Smooth muscle cell (in vitro differentiated cells): ENCODE results near the gene CHD5. TPM values are rescaled to one million over a fixed set of nuclear protein-coding genes. Genes with fewer than 3 reads are reported as not detected.

Experiments used
- DNase-seq: peaks from one replicate; lab custom pipeline; 2025; ENCODE audit not compliant: unreplicated experiment; lab: John Stamatoyannopoulos, UW
- H2AFZ ChIP-seq: fragments of 200-600 bp; sonication (generic); 2 replicates; pipeline ENCODE4 v1.6.0; 2016; ENCODE audit warnings: antibody characterized with exemption, low read depth, mild to moderate bottlenecking
- H3F3A ChIP-seq: fragments of 200-600 bp; sonication (generic); 2 replicates; pipeline ENCODE4 v1.6.0; 2017; ENCODE audit warnings: antibody characterized with exemption, low read depth
- H3K27ac ChIP-seq: fragments of 200-600 bp; sonication (generic); 2 replicates; pipeline ENCODE4 v1.5.1; 2016; ENCODE audit warnings: low read depth, mild to moderate bottlenecking
- H3K27me3 ChIP-seq: fragments of 200-600 bp; sonication (generic); 2 replicates; pipeline ENCODE4 v1.6.1; 2016; ENCODE audit warnings: low read depth, mild to moderate bottlenecking
- H3K36me3 ChIP-seq: fragments of 200-600 bp; sonication (generic); 2 replicates; pipeline ENCODE4 v1.5.1; 2016; ENCODE audit warnings: low read depth
- H3K4me1 ChIP-seq: fragments of 200-600 bp; sonication (generic); 2 replicates; pipeline ENCODE4 v1.5.1; 2016; ENCODE audit warnings: low read depth
- H3K4me2 ChIP-seq: fragments of 200-600 bp; sonication (generic); 2 replicates; pipeline ENCODE4 v1.6.0; 2016; ENCODE audit warnings: mild to moderate bottlenecking
- H3K4me3 ChIP-seq: fragments of 200-600 bp; sonication (generic); 2 replicates; pipeline ENCODE4 v1.5.1; 2016; ENCODE audit warnings: mild to moderate bottlenecking
- H3K79me2 ChIP-seq: fragments of 200-600 bp; sonication (generic); 2 replicates; pipeline ENCODE4 v1.6.0; 2016; ENCODE audit warnings: low read depth, mild to moderate bottlenecking
- H3K9ac ChIP-seq: fragments of 200-600 bp; sonication (generic); 2 replicates; pipeline ENCODE4 v1.6.0; 2016; ENCODE audit warnings: low read depth
- H3K9me3 ChIP-seq: fragments of 200-600 bp; sonication (generic); replicated peaks from 2 replicates; pipeline ENCODE4 v1.5.1; 2016; ENCODE audit warnings: low read depth
- H4K20me1 ChIP-seq: fragments of 200-600 bp; sonication (generic); 2 replicates; pipeline ENCODE4 v1.6.0; 2016; ENCODE audit warnings: low read depth
- WGBS: methylation state at CpG from one replicate; pipeline ENCODE4 v1.1.7; 2016; ENCODE audit warnings: low lambda C conversion rate; 5-methylcytosine and 5-hydroxymethylcytosine counted together
- polyA plus RNA-seq: library from polyadenylated mRNA; unstranded; fragments of >200 nt; fragmentation: Nextera tagmentation; extraction: Ambion mirVana; gene quantifications from 2 replicates; pipeline ENCODE4 v1.2.1, GENCODE V29; 2016
- total RNA-seq: library from RNA; depleted of rRNA; stranded (reverse); fragments of >200 nt; gene quantifications from 2 replicates; pipeline ENCODE4 v1.2.3, GENCODE V29; 2014
- TF ChIP-seq, protein P1 (sequence below): fragments of 200-600 bp; sonication (generic); IDR thresholded peaks from 2 replicates; pipeline ENCODE4 v1.5.1; 2017; ENCODE audit warnings: borderline replicate concordance, mild to moderate bottlenecking, antibody characterized with exemption; ENCODE audit not compliant: insufficient read depth, poor library complexity, severe bottlenecking

Gene CHD5
- total and polyA plus RNA-seq, 2 experiments from 2014 or later: 0.40 TPM; not detected in 1

DNA sequence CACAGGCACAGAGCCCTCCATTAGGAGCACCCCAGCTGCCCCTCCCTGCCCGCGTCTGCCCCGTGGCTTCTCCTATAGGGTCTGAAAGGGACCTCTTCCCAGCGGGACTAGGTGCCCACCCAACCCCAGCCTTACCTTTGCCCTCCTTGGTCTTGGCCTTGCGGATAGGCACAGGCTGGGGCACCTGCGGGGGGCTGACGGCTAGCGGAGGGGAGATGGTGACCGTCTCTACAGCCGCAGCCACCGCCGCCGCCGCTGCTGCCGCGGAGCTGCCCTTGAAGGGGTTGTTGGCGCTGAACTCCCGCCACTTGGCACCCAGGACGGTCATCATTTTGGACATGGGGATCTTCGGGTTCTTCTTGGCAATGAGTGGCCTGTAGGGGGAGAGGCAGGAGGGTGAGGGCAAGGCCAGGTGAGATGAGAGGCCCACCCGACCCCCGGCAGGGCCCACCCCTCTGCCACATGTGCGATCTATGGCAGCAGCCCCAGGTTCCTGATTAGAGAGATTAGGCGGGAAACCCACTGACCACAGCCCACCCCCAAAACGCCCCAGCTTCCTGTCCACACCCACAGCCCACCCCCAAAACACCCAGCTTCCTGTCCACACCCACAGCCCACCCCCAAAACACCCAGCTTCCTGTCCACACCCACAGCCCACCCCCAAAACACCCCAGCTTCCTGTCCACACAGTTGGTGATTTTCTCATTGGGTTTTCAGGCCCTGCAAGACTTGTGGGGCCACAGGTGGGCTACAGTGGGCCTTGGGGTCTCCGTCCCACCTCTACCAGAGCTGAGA, 25.4 kb downstream of the CHD5 start:
- Histone ChIP-seq H2AFZ (no peak overlapping the region), H3F3A (no peaks in the 10 kb centered on the region), H3K27ac (no peak overlapping the region), H3K4me1 (no peaks in the 10 kb centered on the region), H3K9ac (no peak overlapping the region), H3K79me2 (no peaks in the 10 kb centered on the region), H3K4me3 (no peak overlapping the region), H3K9me3 (no peaks in the 10 kb centered on the region), H4K20me1 (no peaks in the 10 kb centered on the region), H3K36me3 (no peaks in the 10 kb centered on the region), H3K4me2 (no peak overlapping the region), H3K27me3 (no peaks in the 10 kb centered on the region)
- 98% methylated on average over 24 of the region's 26 CpGs for WGBS
- TF ChIP-seq, protein P1, sequence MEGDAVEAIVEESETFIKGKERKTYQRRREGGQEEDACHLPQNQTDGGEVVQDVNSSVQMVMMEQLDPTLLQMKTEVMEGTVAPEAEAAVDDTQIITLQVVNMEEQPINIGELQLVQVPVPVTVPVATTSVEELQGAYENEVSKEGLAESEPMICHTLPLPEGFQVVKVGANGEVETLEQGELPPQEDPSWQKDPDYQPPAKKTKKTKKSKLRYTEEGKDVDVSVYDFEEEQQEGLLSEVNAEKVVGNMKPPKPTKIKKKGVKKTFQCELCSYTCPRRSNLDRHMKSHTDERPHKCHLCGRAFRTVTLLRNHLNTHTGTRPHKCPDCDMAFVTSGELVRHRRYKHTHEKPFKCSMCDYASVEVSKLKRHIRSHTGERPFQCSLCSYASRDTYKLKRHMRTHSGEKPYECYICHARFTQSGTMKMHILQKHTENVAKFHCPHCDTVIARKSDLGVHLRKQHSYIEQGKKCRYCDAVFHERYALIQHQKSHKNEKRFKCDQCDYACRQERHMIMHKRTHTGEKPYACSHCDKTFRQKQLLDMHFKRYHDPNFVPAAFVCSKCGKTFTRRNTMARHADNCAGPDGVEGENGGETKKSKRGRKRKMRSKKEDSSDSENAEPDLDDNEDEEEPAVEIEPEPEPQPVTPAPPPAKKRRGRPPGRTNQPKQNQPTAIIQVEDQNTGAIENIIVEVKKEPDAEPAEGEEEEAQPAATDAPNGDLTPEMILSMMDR: no peak
- no peak for DNase-seq

DNA sequence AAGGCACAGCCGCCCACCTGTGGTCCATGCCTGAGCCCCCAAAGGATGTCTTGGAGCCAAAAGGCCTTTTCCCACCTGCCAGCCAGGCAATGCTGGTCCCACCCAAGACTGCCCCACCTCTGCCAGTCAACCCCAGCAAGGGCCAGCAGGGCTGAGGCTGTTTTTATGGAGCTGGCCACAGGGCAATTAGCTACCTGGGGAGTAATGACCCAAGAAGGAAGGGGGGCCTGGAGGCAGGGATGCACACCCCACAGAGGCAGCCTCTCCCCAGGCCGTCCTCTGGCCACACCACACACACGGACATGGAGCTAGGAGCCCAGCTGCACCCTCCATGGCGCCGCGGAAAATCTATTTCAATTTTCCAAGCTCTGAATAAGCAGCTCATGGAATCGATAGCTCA, 27.2 kb downstream of the CHD5 start:
- H3F3A ChIP-seq: no peaks in the 10 kb centered on the region
- no peak overlapping the region for H3K4me3 ChIP-seq
- H3K36me3 ChIP-seq: no peaks in the 10 kb centered on the region
- H4K20me1 ChIP-seq: no peaks in the 10 kb centered on the region
- H3K4me2 ChIP-seq: no peak overlapping the region
- H3K9ac ChIP-seq: no peak overlapping the region
- no peaks in the 10 kb centered on the region for H3K4me1 ChIP-seq
- WGBS: 91% methylated on average over 7 of the region's 7 CpGs
- DNase-seq: no peak
- TF ChIP-seq, protein P1: no peak
- H3K9me3 ChIP-seq: no peaks in the 10 kb centered on the region
- no peak overlapping the region for H3K27ac ChIP-seq
- no peaks in the 10 kb centered on the region for H3K79me2 ChIP-seq
- H2AFZ ChIP-seq: no peak overlapping the region
- H3K27me3 ChIP-seq: peaks cover 18% of the 10 kb centered on the region

DNA sequence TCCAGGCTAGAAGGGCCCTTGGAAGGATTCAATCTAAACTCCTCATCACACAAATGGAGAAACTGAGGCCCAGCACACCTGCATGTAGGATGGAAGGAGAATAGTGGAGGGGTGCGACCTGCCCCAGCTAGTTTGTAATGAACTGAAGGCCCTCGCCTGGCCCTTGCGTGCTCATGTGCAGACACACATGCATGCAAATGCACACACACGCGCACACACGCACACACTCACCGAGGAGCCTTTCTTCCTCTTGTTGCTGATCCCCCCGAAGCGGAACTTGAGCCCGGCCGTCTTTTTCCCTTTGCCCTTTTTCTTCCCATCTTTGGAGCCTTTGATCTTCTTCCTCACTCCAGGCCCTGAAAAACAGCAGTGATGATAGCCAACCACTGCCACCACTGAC, 27.9 kb downstream of the CHD5 start:
- no peaks in the 10 kb centered on the region for H3K9me3 ChIP-seq

More for the DNA sequence above, 27.9 kb downstream of the CHD5 start:
- Histone ChIP-seq H3K27me3 (peaks cover 25% of the 10 kb centered on the region), H3K27ac (no peak overlapping the region), H4K20me1 (no peaks in the 10 kb centered on the region), H3K4me3 (no peak overlapping the region), H3F3A (no peaks in the 10 kb centered on the region), H3K4me1 (no peaks in the 10 kb centered on the region), H3K36me3 (no peaks in the 10 kb centered on the region), H3K9ac (no peak overlapping the region), H3K4me2 (no peak overlapping the region), H2AFZ (no peak overlapping the region), H3K79me2 (no peaks in the 10 kb centered on the region)
- TF ChIP-seq, protein P1: no peak
- WGBS: 98% methylated on average over 11 of the region's 11 CpGs
- no peak for DNase-seq
